HepG2 (cell line): Measurements from ENCODE around the gene DGCR2. TPM values are rescaled to one million over a fixed set of nuclear protein-coding genes. Genes with fewer than 3 reads are reported as not detected.

Experiments
- ATAC-seq: fragments of 200-7000 bp; cut with Tn5 transposase; 3 replicates; pipeline ENCODE4 v1.9.1; 2020; ENCODE audit warnings: mild to moderate bottlenecking, moderate library complexity
- BruUV-seq: library from RNA; stranded (reverse); fragments of 400-500 nt; replicated peaks from 2 replicates; lab custom pipeline; 2021; lab: Mats Ljungman, UMichigan
- CTCF ChIA-PET: fragments of 300-600 bp; formaldehyde crosslinking; extraction: SDS; loops from one replicate; lab custom pipeline; 2021; ENCODE audit warnings: low total read pairs, inconsistent platforms, low intra/inter-chr PET ratio; lab: Yijun Ruan, JAX
- POLR2A ChIA-PET: fragments of 350-600 bp; sonication (Branson Sonifier 250); formaldehyde crosslinking; loops from one replicate; lab custom pipeline; 2020; ENCODE audit warnings: antibody characterized with exemption, inconsistent platforms; lab: Yijun Ruan, JAX
- DNase-seq: peaks from one replicate; pipeline ENCODE4 v3.0.0-alpha.2; 2015; ENCODE audit warnings: low spot score
- FAIRE-seq: peaks from 3 replicates; lab custom pipeline; 2011; peaks lifted over from hg19 to GRCh38; lab: Jason Lieb, UNC
- H2AFZ ChIP-seq: one replicate; pipeline ENCODE4 v1.6.1; 2011; ENCODE audit warnings: low read length, inconsistent platforms
- H3K27ac ChIP-seq: fragments of 300-600 bp; 3 replicates; pipeline ENCODE4 v1.8.0; 2011; ENCODE audit warnings: mixed run types, mild to moderate bottlenecking, mixed read lengths, low read length, inconsistent platforms; ENCODE audit not compliant: insufficient read depth; ENCODE audit errors: extremely low read length
- H3K27me3 ChIP-seq, 2 experiments: fragments of 200-600 bp in 1 of 2; 2 replicates in 1 of 2; 3 replicates in 1 of 2; pipeline versions ENCODE4 v1.6.0 to v1.8.0; 2011; ENCODE audit warnings: low read length in 2 of 2, mild to moderate bottlenecking in 2 of 2, moderate library complexity in 2 of 2, inconsistent platforms in 1 of 2; ENCODE audit not compliant: insufficient read depth in 2 of 2, control insufficient read depth in 1 of 2
- H3K36me3 ChIP-seq, 2 experiments: fragments of 200-600 bp in 1 of 2; replicated peaks in 1 of 2; 2 replicates in 1 of 2; 3 replicates in 1 of 2; pipeline versions ENCODE4 v1.5.1 to v1.8.0; 2011; ENCODE audit warnings: low read length in 2 of 2, inconsistent platforms in 1 of 2; ENCODE audit not compliant: insufficient read depth in 2 of 2, control insufficient read depth in 1 of 2
- H3K4me1 ChIP-seq: 2 replicates; pipeline ENCODE4 v1.5.1; 2012; ENCODE audit warnings: low read length, inconsistent platforms; ENCODE audit not compliant: insufficient read depth
- H3K4me2 ChIP-seq: 2 replicates; pipeline ENCODE4 v1.6.0; 2011; ENCODE audit warnings: low read depth, low read length, inconsistent platforms
- H3K4me3 ChIP-seq, 3 experiments: fragments of 200-600 bp in 1 of 3; sonication (generic), shearing (Covaris generic) in 1 of 3; replicated peaks in 1 of 3; 2 replicates each; pipeline ENCODE4 v1.5.1; 2011 to 2016; ENCODE audit warnings: low read length in 3 of 3, inconsistent platforms in 2 of 3, low read depth in 2 of 3, mild to moderate bottlenecking in 2 of 3, control low read depth in 1 of 3, mixed read lengths in 1 of 3; ENCODE audit not compliant: insufficient read depth in 1 of 3
- H3K79me2 ChIP-seq: one replicate; pipeline ENCODE4 v1.6.1; 2011; ENCODE audit warnings: low read length, inconsistent platforms; ENCODE audit not compliant: insufficient read depth
- H3K9ac ChIP-seq: 2 replicates; pipeline ENCODE4 v1.6.0; 2011; ENCODE audit warnings: mild to moderate bottlenecking, low read depth, low read length, inconsistent platforms; ENCODE audit not compliant: insufficient read depth
- H3K9me3 ChIP-seq: 2 replicates; pipeline ENCODE4 v1.5.1; 2012; ENCODE audit warnings: mild to moderate bottlenecking, low read length
- H4K20me1 ChIP-seq: 2 replicates; pipeline ENCODE4 v1.6.0; 2011; ENCODE audit warnings: inconsistent platforms, mild to moderate bottlenecking, low read length, moderate library complexity; ENCODE audit not compliant: insufficient read depth
- ADNP ChIP-seq: sonication (generic); formaldehyde crosslinking; IDR thresholded peaks from 2 replicates; pipeline ENCODE4 v1.4.0; 2020; ENCODE audit warnings: missing genetic modification reagents
- IRF1 ChIP-seq: sonication (generic); formaldehyde crosslinking; IDR thresholded peaks from 2 replicates; pipeline ENCODE4 v1.4.0; 2020; ENCODE audit warnings: low read depth, mild to moderate bottlenecking, missing genetic modification reagents
- MXI1 ChIP-seq: IDR thresholded peaks from 3 replicates; pipeline ENCODE4 v1.6.1; 2012; ENCODE audit warnings: low read depth, low read length, inconsistent platforms, borderline replicate concordance
- PHB2 ChIP-seq: fragments of 450-650 bp; IDR thresholded peaks from 2 replicates; pipeline ENCODE4 v1.6.1; 2018; ENCODE audit not compliant: partially characterized antibody
- ZNF557 ChIP-seq: sonication (generic); formaldehyde crosslinking; IDR thresholded peaks from 2 replicates; pipeline ENCODE4 v1.4.0; 2020; ENCODE audit warnings: missing genetic modification reagents
- ZNF672 ChIP-seq: sonication (generic); formaldehyde crosslinking; IDR thresholded peaks from 2 replicates; pipeline ENCODE4 v1.8.1; 2022; ENCODE audit warnings: missing genetic modification reagents
- ZNF768 ChIP-seq: sonication (generic); formaldehyde crosslinking; IDR thresholded peaks from 2 replicates; pipeline ENCODE4 v1.4.0; 2020; ENCODE audit warnings: missing genetic modification reagents
- WGBS: methylation state at CpG from one replicate; pipeline ENCODE4 v1.1.6; 2017; ENCODE audit warnings: low lambda C conversion rate; 5-methylcytosine and 5-hydroxymethylcytosine counted together
- in situ Hi-C: cut with HindIII; loops from 2 replicates; pipeline ENCODE4 v1.10.0; 2017; ENCODE audit warnings: low pct_unique_long_range_greater_than_20kb; ENCODE audit not compliant: extremely low pct_ligation_motif_present
- intact Hi-C: fragments of 100-400 bp; cut with micrococcal nuclease; formaldehyde crosslinking; loops from one replicate; pipeline ENCODE4 v1.10.0; 2022; ENCODE audit not compliant: unreplicated experiment
- polyA plus RNA-seq, 8 experiments: library from polyadenylated mRNA; depleted of rRNA in 3 of 8; stranded (reverse) in 7 of 8; unstranded in 1 of 8; fragments of >200 nt; fragmentation: Illumina TruSeq in 4 of 8; extraction: Trizol in 4 of 8; gene quantifications; 2 replicates each; pipeline versions ENCODE4 v1.2.1 to v1.2.3, GENCODE V29; 2011 to 2016; ENCODE audit warnings: low read depth in 4 of 8, missing spikeins in 1 of 8, mixed read lengths in 1 of 8; ENCODE audit not compliant: insufficient read depth in 1 of 8
- total RNA-seq, 5 experiments: library from RNA; depleted of rRNA; stranded (reverse); fragments of >200 nt; fragmentation: Illumina TruSeq; extraction: Trizol; gene quantifications; 2 replicates each; pipeline ENCODE4 v1.2.3, GENCODE V29; 2016; ENCODE audit warnings: low read depth in 1 of 5
- TF ChIP-seq, protein P1 (sequence below): sonication (generic); formaldehyde crosslinking; IDR thresholded peaks from 2 replicates; pipeline ENCODE4 v1.5.0; 2020; ENCODE audit warnings: missing genetic modification reagents

DGCR2 gene
- total and polyA plus RNA-seq, 2 of the 13 experiments (the other 11 are each of a cell fraction or from before 2014, with no cell fraction given) = 23.1 to 35.3 TPM

GRCh38 chr22:18996376-18996900, 125.8 kb downstream of the DGCR2 start:
- ChIA-PET CTCF (no interaction called here), POLR2A (no interaction called here)
- Histone ChIP-seq H3K36me3 (no peaks in the 10 kb centered on the region), H3K4me3 (no peak overlapping the region), H3K9me3 (no peaks in the 10 kb centered on the region), H3K4me2 (no peak overlapping the region), H3K79me2 (no peaks in the 10 kb centered on the region), H4K20me1 (no peaks in the 10 kb centered on the region), H2AFZ (no peak overlapping the region), H3K27ac (no peak overlapping the region), H3K27me3 (peaks cover 2 to 14% of the 10 kb centered on the region in 2 experiments; a peak in 4 of 5 replicates), H3K4me1 (peaks cover 20% of the 10 kb centered on the region), H3K9ac (no peak overlapping the region)
- FAIRE-seq (no peak), ATAC-seq (no peak), DNase-seq (no peak)
- intact Hi-C loops (no loop called here), in situ Hi-C loops (no loop called here)
- 70% methylated on average over 9 of the region's 9 CpGs for WGBS
- BruUV-seq = no TSS peak
- TF ChIP-seq ADNP = no peak
- no peak for TF ChIP-seq MXI1
- no peak for TF ChIP-seq IRF1 (CRISPR knock-in tag)
- TF ChIP-seq ZNF672 (CRISPR knock-in tag) = no peak
- no peak for TF ChIP-seq PHB2
- TF ChIP-seq, protein P1, sequence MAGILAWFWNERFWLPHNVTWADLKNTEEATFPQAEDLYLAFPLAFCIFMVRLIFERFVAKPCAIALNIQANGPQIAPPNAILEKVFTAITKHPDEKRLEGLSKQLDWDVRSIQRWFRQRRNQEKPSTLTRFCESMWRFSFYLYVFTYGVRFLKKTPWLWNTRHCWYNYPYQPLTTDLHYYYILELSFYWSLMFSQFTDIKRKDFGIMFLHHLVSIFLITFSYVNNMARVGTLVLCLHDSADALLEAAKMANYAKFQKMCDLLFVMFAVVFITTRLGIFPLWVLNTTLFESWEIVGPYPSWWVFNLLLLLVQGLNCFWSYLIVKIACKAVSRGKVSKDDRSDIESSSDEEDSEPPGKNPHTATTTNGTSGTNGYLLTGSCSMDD (CRISPR knock-in tag) = no peak

- no peak overlapping the region for H3K27ac ChIP-seq
- no peaks in the 10 kb centered on the region for H3K36me3 ChIP-seq
- intact Hi-C loops = no loop called here
- WGBS = 47% methylated on average over 5 of the region's 9 CpGs
- H2AFZ ChIP-seq = no peak overlapping the region
- H3K79me2 ChIP-seq = no peaks in the 10 kb centered on the region
- peaks cover 20% of the 10 kb centered on the region for H3K4me1 ChIP-seq
- BruUV-seq = no TSS peak
- H3K27me3 ChIP-seq = peaks cover 5 to 26% of the 10 kb centered on the region in 2 experiments; a peak in 4 of 5 replicates
- peak overlapping the region; percentile 90 for H3K4me2 ChIP-seq
- ChIA-PET CTCF (no interaction called here), POLR2A (no interaction called here)
- FAIRE-seq (no peak), ATAC-seq (no peak; the same call in 2 of the 3 replicates), DNase-seq (no peak)
- H3K9me3 ChIP-seq = no peaks in the 10 kb centered on the region
- H3K9ac ChIP-seq = peak overlapping the region; percentile 10; the same call in 1 of the 2 replicates
- in situ Hi-C loops = no loop called here
- no peaks in the 10 kb centered on the region for H4K20me1 ChIP-seq
- TF ChIP-seq ZNF768 (0 out of 2 replicates have a peak, but pooled peaks have one; percentile 8), ZNF557 (CRISPR knock-in tag) (no peak)
- H3K4me3 ChIP-seq = peak overlapping the region in 1 of 3 experiments; percentile 60; a peak in 3 of 6 replicates
Measured at GRCh38 chr22:18995327-18995711, 126.9 kb downstream of the DGCR2 start.
